K562 (cell line): ENCODE data around the gene ATXN1. TPM values are rescaled to one million over a fixed set of nuclear protein-coding genes. Genes with fewer than 3 reads are reported as not detected.

Experiments
- BACH1 ChIP-seq: fragments of 200-800 bp; sonication (Bioruptor generic); IDR thresholded peaks from 2 replicates; pipeline ENCODE4 v1.6.1; 2016; ENCODE audit warnings: missing genetic modification characterization, missing compliant biosample characterization
- DPF2 ChIP-seq: fragments of 450-650 bp; IDR thresholded peaks from 2 replicates; pipeline ENCODE4 v1.6.1; 2016
- MEF2A ChIP-seq: IDR thresholded peaks from 2 replicates; pipeline ENCODE4 v1.6.1; 2011; ENCODE audit warnings: low read depth, mild to moderate bottlenecking, low read length, moderate library complexity; ENCODE audit not compliant: control insufficient read depth
- NCOR1 ChIP-seq: fragments of 450-650 bp; IDR thresholded peaks from 2 replicates; pipeline ENCODE4 v1.6.1; 2016; ENCODE audit warnings: mild to moderate bottlenecking, moderate library complexity
- NFE2 ChIP-seq: IDR thresholded peaks from 2 replicates; pipeline ENCODE4 v1.6.1; 2014; ENCODE audit warnings: antibody characterized with exemption, low read depth
- PCBP1 ChIP-seq: fragments of 200-400 bp; formaldehyde crosslinking; IDR thresholded peaks from 2 replicates; pipeline ENCODE4 v1.6.1; 2018; ENCODE audit warnings: mild to moderate bottlenecking, low read depth, low read length; ENCODE audit not compliant: poor library complexity, severe bottlenecking
- SMARCB1 ChIP-seq: IDR thresholded peaks from 2 replicates; pipeline ENCODE4 v1.6.1; 2011; ENCODE audit warnings: improper control_type of control experiment, low read depth; ENCODE audit not compliant: insufficient read length
- ZHX1 ChIP-seq: fragments of 150-350 bp; conservative IDR thresholded peaks from 2 replicates; pipeline ENCODE4 v1.6.1; 2014; ENCODE audit warnings: low read length
- ZNF274 ChIP-seq: IDR thresholded peaks from 2 replicates; pipeline ENCODE4 v1.6.1; 2011; ENCODE audit warnings: low read depth, mild to moderate bottlenecking, low read length, moderate library complexity, borderline replicate concordance
- polyA plus RNA-seq, 8 experiments: library from polyadenylated mRNA; depleted of rRNA in 4 of 8; stranded (reverse) in 5 of 8; unstranded in 3 of 8; fragments of >200 nt; fragmentation: Nextera tagmentation in 2 of 8; fragmentation: Illumina TruSeq in 1 of 8; extraction: Ambion mirVana in 2 of 8; extraction: Trizol in 1 of 8; gene quantifications; 2 replicates each; pipeline versions ENCODE4 v1.2.1 to v1.2.3, GENCODE V29; 2011 to 2014; ENCODE audit warnings: inconsistent platforms in 1 of 8, missing spikeins in 1 of 8
- total RNA-seq, 7 experiments: library from RNA; depleted of rRNA in 6 of 7; stranded (reverse); fragments of >200 nt in 6 of 7; fragmentation: Illumina TruSeq in 2 of 7; extraction: Trizol in 2 of 7; gene quantifications; 2 replicates each; pipeline versions ENCODE4 v1.2.1 to v1.2.3, GENCODE V29; 2011 to 2021; ENCODE audit warnings: low replicate concordance in 1 of 7

The ATXN1 gene
- total and polyA plus RNA-seq, 9 of the 15 experiments (the other 6 are each of a cell fraction or from before 2014, with no cell fraction given), result under 0.01 to 1.2 (median 0.58) TPM

GRCh38 chr6:16736856-16737775 lies 24.1 kb downstream of the ATXN1 start (continued):
- no peak for TF ChIP-seq ZHX1
- no peak for TF ChIP-seq ZNF274
- no peak for TF ChIP-seq BACH1 (tag)
- no peak for TF ChIP-seq DPF2
- TF ChIP-seq NFE2, result no peak
- no peak for TF ChIP-seq SMARCB1
- TF ChIP-seq NCOR1, result no peak
- TF ChIP-seq MEF2A, result no peak
- no peak for TF ChIP-seq PCBP1
